Stimulated activated CD8-positive, alpha-beta memory T cell treated with anti-CD3 and anti-CD28 coated beads, Interleukin-7, amount 100 ng/mL, for 4 hours (primary cell): ENCODE measurements around the gene GDPD4.

Experiments
- DNase-seq, 2 donors: peaks; one replicate each; pipeline ENCODE4 v3.0.0-alpha.2; 2020; ENCODE audit warnings: low read depth in 2 of 2

GDPD4 gene

GRCh38 chr11:77175021-77175842 lies 126.3 kb downstream of the GDPD4 start:
- DNase-seq, result no peak

- DNase-seq, result no peak
These were observed 126.9 kb downstream of the GDPD4 start for GRCh38 chr11:77174559-77174958.

GRCh38 chr11:77173494-77173893 lies 128.0 kb downstream of the GDPD4 start:
- no peak for DNase-seq

DNA sequence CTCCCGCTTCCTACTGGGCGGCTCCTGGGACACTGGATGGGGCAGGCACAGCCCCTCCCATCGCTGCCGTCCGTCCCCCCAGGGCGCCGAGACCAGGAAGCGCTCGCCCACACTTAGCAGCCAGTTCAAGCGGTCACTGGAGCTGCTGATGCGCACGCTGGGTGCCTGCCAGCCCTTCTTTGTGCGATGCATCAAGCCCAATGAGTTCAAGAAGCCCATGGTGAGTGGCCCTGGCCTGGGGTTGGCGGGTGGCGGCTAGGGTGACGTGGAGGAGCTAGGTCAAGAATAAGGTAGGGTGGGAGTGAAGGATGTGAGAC lies 128.9 kb downstream of the GDPD4 start:
- no peak for DNase-seq

DNA sequence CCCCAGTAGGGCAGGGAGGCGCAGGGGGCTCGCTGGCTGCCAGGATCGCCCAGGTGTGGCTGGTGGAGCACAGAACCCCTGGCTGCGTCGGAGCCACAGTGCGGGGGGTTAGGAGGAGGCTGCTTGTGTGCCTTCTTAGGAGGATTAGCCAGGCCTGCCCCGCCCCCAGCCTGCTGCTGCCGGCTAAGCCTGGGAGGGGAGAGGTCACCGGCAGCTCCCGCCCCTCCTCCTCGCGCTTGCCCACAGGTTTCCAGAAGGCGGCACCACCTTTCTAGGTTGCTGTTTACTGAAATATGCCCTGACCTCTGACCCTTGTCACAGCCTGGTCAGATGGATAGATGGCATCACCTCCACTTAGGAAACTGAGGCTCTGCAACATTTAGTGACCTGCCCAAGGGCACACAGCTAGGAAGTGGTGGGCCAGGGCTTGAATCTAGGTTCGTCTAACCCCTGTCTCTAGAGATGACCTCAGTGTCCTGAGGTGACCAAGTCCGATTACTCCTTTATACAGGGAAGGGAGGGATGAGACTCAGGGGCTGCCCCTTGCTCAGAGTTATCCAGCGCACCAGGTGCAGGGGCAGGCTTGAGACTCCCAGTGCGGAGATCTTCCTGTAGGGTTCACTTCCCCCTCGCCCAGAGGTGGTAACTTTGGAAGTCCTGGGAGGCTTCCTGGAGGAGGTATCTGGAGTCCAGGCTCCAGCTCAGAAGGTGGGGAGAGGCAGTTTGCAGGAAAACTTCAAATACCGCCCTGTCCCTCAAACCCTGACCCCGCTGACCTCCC lies 129.4 kb downstream of the GDPD4 start:
- no peak for DNase-seq

DNA sequence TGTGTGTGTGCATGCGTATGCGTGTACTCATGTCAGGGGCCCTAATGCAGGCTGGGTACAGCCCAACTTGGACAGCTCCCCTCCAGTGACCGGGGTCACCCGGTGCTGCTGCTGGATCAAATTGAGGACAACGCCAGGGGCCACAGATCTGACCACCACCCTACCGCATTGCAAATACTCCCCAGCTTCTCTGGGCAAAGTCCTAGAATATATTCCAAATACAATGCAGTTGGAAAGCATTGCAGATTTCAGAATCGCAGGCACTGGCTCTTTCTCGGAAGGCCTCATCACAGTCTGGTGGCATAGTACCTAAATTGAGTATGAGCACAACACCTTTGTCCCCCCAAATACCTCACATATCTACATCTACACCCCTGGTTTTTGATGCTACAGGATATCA lies 130.2 kb downstream of the GDPD4 start:
- no peak for DNase-seq

DNA sequence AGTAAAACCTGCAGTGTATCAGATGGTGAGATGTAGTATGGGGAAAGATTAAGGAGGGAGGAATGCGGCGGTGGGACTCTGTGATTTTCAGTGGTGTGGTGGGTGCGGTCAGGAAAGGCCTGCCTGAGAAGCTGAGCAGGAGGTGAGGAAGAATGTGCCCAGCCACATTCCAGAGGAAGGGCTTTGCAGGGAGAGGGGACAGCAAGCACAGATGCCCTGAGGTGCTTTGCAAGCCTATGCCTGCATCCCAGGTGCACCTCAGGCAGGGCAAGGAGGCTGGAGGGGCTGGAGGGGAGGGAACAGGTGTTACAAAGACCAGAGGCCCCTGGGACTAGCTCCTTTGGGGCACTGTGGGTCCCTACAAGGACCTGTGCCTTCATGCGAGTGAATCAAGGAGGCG lies 131.4 kb downstream of the GDPD4 start:
- DNase-seq, result no peak

GRCh38 chr11:77167791-77168190 lies 133.7 kb downstream of the GDPD4 start:
- no peak for DNase-seq

DNA sequence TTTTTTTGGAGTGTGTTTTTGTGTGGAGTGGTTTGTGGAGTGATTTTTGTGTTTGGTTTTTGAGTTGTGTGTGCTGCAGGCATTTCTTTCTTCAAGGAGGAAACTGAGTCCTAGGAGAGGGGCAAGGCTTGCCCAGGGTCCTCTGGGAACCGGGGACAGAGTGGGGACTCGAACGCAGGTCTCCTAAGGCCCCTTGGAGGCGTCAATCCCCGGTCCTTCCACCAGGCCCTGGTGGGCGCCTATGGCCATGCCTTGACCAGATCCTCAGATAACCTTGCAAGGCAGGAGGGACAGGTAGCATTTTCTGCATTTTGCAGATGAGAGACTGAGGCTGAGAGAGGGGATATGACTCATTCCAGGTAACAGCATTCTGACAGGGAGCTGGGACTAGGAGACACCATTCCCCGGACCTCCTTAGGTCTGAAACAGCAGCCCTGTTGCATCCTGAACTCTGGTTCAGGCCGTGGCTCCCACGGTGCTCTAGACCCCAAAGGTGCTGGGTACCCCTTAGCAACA lies 134.3 kb downstream of the GDPD4 start:
- DNase-seq, result no peak
